HL-60 (cell line): Measurements from ENCODE around the gene ZBTB8A.

Experiments used
- CTCF ChIP-seq: IDR thresholded peaks from one replicate; pipeline ENCODE4 v1.5.1; 2011; ENCODE audit warnings: low read length, control low read depth, inconsistent platforms; ENCODE audit not compliant: insufficient read depth
- GABPA ChIP-seq: IDR thresholded peaks from 2 replicates; pipeline ENCODE4 v1.6.1; 2012; ENCODE audit warnings: low read depth
- POLR2AphosphoS5 ChIP-seq: IDR thresholded peaks from 2 replicates; pipeline ENCODE4 v1.6.1; 2012; ENCODE audit warnings: low read depth
- REST ChIP-seq: IDR thresholded peaks from 2 replicates; pipeline ENCODE4 v1.6.1; 2012; ENCODE audit warnings: low read depth; ENCODE audit not compliant: insufficient replicate concordance

GRCh38 chr1:32592943-32593342, 53.7 kb downstream of the ZBTB8A start:
- TF ChIP-seq CTCF (no peak), GABPA (no peak), POLR2AphosphoS5 (no peak), REST (no peak)
